Sigmoid colon (tissue), 7 donors: Measurements from ENCODE around the gene GMNC. TPM values are rescaled to one million over a fixed set of nuclear protein-coding genes. Genes with fewer than 3 reads are reported as not detected.

Experiments used
- DNase-seq: peaks from one replicate; pipeline ENCODE4 v3.0.0-alpha.2; 2019
- H3K27ac ChIP-seq, 4 donors: fragments of 200-600 bp; sonication (generic); one replicate each; pipeline ENCODE4 v1.5.1; 2016 to 2019; ENCODE audit warnings: mild to moderate bottlenecking in 1 of 4
- H3K27me3 ChIP-seq, 3 donors: fragments of 200-600 bp; sonication (generic); one replicate each; pipeline ENCODE4 v1.5.1; 2019; ENCODE audit warnings: mild to moderate bottlenecking in 1 of 3
- H3K36me3 ChIP-seq, 4 donors: fragments of 200-600 bp; sonication (generic); one replicate each; pipeline ENCODE4 v1.5.1; 2016 to 2019
- H3K4me1 ChIP-seq, 4 donors: fragments of 200-600 bp; sonication (generic); one replicate each; pipeline ENCODE4 v1.5.1; 2017 to 2019
- H3K4me3 ChIP-seq, 4 donors: fragments of 200-600 bp; sonication (generic); one replicate each; pipeline ENCODE4 v1.5.1; 2017 to 2019; ENCODE audit warnings: mild to moderate bottlenecking in 2 of 4, moderate library complexity in 1 of 4
- H3K9me3 ChIP-seq, 4 donors: fragments of 200-600 bp in 3 of 4; sonication (generic) in 3 of 4; one replicate each; pipeline versions ENCODE4 v1.5.1 to v1.6.1; 2013 to 2019
- EP300 ChIP-seq, 4 donors: sonication (generic); formaldehyde crosslinking; IDR thresholded peaks; one replicate each; pipeline ENCODE4 v1.6.1; 2017; ENCODE audit warnings: antibody characterized with exemption in 4 of 4
- POLR2A ChIP-seq, 2 donors: fragments of 450-650 bp; IDR thresholded peaks; one replicate each; pipeline ENCODE4 v1.6.1; 2016; ENCODE audit warnings: antibody characterized with exemption in 2 of 2, mild to moderate bottlenecking in 2 of 2, moderate library complexity in 2 of 2
- POLR2AphosphoS5 ChIP-seq, 4 donors: sonication (generic); formaldehyde crosslinking; IDR thresholded peaks; one replicate each; pipeline ENCODE4 v1.6.1; 2017; ENCODE audit warnings: antibody characterized with exemption in 4 of 4
- WGBS, 2 donors: extraction: QIAGEN DNeasy Blood & Tissue Kit; methylation state at CpG; one replicate each; pipeline ENCODE4 v1.1.7; 2013; 5-methylcytosine and 5-hydroxymethylcytosine counted together
- intact Hi-C: fragments of 100-400 bp; cut with DNase I; formaldehyde crosslinking; loops from one replicate; pipeline ENCODE4 v1.15.1; 2023
- polyA plus RNA-seq, 3 donors: library from polyadenylated mRNA; stranded (reverse); fragments of 200-250 nt; gene quantifications; one replicate each; pipeline ENCODE4 v1.2.3, GENCODE V29; 2013
- total RNA-seq, 4 donors: library from RNA; depleted of rRNA; stranded (reverse); fragments of >200 nt; gene quantifications; one replicate each; pipeline ENCODE4 v1.1.0, GENCODE V29; 2016
- TF ChIP-seq, protein P1 (sequence below), 4 experiments: fragments of 450-650 bp in 3 of 4; fragments of 200-600 bp in 1 of 4; IDR thresholded peaks; one replicate each; pipeline ENCODE4 v1.5.1; 2016 to 2019; ENCODE audit warnings: antibody characterized with exemption in 4 of 4, mild to moderate bottlenecking in 3 of 4, moderate library complexity in 2 of 4
- donor health status: healthy with polysubstance abuse.
- donor health status: Bipolar disorder and iron deficiency.
- donor health status: healthy.

GMNC gene
- total and polyA plus RNA-seq, 7 donors, result 0.01 TPM; not detected in 6

DNA sequence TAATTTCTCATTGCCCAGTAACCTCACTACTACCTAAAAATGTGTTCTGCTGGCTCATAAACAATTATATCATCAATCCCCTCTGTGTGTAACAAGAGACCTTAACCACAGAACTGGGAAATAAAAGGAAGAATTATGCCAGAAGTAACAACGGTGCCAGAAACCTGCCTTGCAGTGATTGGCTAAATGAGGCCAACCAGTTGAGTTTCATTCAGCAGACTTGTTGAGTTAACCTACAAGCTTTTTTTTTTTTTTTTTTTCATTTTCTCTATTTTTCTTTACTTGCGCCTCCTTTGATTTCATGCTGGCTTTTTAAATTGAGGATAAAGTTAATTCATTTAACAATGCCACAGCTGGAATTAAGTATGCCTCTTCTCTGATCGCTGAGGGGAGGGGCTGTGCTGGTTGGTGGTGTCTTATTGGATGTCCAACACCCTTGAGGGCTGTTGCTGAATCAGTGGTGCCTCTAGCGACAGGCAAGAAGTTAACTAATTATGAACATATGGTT lies 30.0 kb upstream of the GMNC start:
- H3K27ac ChIP-seq, result no peak overlapping the region
- H3K9me3 ChIP-seq, result peaks cover 0 to 8% (median 6%) of the 10 kb centered on the region in 4 donors
- H3K4me1 ChIP-seq, result no peaks in the 10 kb centered on the region
- TF ChIP-seq POLR2A (IDR thresholded peaks at IDR 0.05) (no peak), POLR2AphosphoS5 (IDR thresholded peaks at IDR 0.05) (no peak), EP300 (IDR thresholded peaks at IDR 0.05) (no peak)
- TF ChIP-seq, protein P1, sequence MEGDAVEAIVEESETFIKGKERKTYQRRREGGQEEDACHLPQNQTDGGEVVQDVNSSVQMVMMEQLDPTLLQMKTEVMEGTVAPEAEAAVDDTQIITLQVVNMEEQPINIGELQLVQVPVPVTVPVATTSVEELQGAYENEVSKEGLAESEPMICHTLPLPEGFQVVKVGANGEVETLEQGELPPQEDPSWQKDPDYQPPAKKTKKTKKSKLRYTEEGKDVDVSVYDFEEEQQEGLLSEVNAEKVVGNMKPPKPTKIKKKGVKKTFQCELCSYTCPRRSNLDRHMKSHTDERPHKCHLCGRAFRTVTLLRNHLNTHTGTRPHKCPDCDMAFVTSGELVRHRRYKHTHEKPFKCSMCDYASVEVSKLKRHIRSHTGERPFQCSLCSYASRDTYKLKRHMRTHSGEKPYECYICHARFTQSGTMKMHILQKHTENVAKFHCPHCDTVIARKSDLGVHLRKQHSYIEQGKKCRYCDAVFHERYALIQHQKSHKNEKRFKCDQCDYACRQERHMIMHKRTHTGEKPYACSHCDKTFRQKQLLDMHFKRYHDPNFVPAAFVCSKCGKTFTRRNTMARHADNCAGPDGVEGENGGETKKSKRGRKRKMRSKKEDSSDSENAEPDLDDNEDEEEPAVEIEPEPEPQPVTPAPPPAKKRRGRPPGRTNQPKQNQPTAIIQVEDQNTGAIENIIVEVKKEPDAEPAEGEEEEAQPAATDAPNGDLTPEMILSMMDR (IDR thresholded peaks at IDR 0.05), result no peak
- WGBS, 2 donors, result 80 to 81% methylated on average over 4 of the region's 4 CpGs
- no peak overlapping the region for H3K4me3 ChIP-seq
- no peak for DNase-seq
- H3K27me3 ChIP-seq, result no peaks in the 10 kb centered on the region
- intact Hi-C loops, result no loop called here
- H3K36me3 ChIP-seq, result no peaks in the 10 kb centered on the region

- no peak overlapping the region for H3K4me3 ChIP-seq
- H3K9me3 ChIP-seq, result no peaks in the 10 kb centered on the region
- no peaks in the 10 kb centered on the region for H3K36me3 ChIP-seq
- DNase-seq, result no peak
- H3K27ac ChIP-seq, result no peak overlapping the region
- intact Hi-C loops, result loop anchor here (10.0 kb wide), 1 partner anchor 168 kb away; no protein-coding TSS in a partner anchor
- TF ChIP-seq POLR2A (IDR thresholded peaks at IDR 0.05) (no peak), POLR2AphosphoS5 (IDR thresholded peaks at IDR 0.05) (no peak), EP300 (IDR thresholded peaks at IDR 0.05) (no peak)
- TF ChIP-seq, protein P1 (IDR thresholded peaks at IDR 0.05), result no peak
- no peaks in the 10 kb centered on the region for H3K27me3 ChIP-seq
- H3K4me1 ChIP-seq, result no peaks in the 10 kb centered on the region
- WGBS, 2 donors, result 72 to 76% methylated on average over 5 of the region's 5 CpGs
Observed at GRCh38 chr3:190886945-190887344, 24.5 kb upstream of the GMNC start.

DNA sequence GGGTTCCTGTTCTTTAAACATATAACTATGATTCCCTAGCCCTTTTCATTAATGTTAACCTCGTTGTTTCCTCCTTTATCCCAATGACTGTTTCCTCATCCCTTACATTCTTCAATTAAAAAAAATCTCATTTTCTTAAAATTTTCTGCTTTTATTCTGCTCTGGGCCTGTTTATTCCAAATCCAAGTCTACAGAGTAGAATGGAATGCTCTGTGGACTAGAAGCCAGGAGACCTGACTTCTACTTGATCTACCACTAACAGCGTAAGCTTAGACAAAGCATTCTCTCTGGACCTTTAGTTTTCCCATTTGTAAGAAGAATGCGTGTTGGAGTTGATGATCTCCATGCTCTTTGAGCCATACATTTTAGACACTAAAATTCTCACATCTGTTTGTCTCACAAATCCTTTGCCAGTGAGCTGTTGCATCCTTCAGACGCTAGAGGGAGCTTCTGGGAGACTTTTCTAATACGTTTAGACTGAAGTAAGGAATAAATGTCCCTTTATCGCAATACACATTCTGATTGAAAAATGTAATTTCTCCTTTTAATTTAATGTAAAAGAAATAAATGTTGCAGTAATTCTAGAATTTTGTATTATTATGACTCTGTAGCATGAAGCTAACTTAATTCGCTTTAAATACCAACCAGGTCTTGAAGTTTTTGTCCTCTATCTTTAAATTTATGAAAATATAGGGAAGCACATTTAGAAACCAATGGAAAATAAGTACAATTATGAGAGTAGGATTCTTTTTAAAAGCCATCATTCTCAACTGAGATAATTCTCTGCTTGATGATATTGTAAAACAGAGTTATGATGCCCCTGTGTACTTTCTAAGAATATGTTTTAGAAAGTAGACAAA lies 21.7 kb upstream of the GMNC start:
- intact Hi-C loops, result loop anchor here (10.0 kb wide), 1 partner anchor 171 kb away; no protein-coding TSS in a partner anchor
- TF ChIP-seq POLR2AphosphoS5 (IDR thresholded peaks at IDR 0.05), result no peak
- TF ChIP-seq, protein P1 (IDR thresholded peaks at IDR 0.05), result peak in 3 of 4 experiments; percentile 33 to 85 (median 50)
- no peaks in the 10 kb centered on the region for H3K4me1 ChIP-seq
- DNase-seq, result no peak
- no peak overlapping the region for H3K4me3 ChIP-seq
- no peaks in the 10 kb centered on the region for H3K9me3 ChIP-seq
- no peaks in the 10 kb centered on the region for H3K36me3 ChIP-seq
- 25 to 31% methylated on average over 7 of the region's 7 CpGs for WGBS, 2 donors
- no peak overlapping the region for H3K27ac ChIP-seq
- no peaks in the 10 kb centered on the region for H3K27me3 ChIP-seq

GRCh38 chr3:190883141-190883540 lies 20.6 kb upstream of the GMNC start:
- H3K4me1 ChIP-seq, result no peaks in the 10 kb centered on the region
- H3K4me3 ChIP-seq, result no peak overlapping the region
- no peak for DNase-seq
- intact Hi-C loops, result loop anchor here (10.0 kb wide), 1 partner anchor 172 kb away; no protein-coding TSS in a partner anchor
- H3K27me3 ChIP-seq, result no peaks in the 10 kb centered on the region
- TF ChIP-seq POLR2AphosphoS5 (IDR thresholded peaks at IDR 0.05), result no peak
- no peak for TF ChIP-seq EP300 (IDR thresholded peaks at IDR 0.05)
- TF ChIP-seq, protein P1 (IDR thresholded peaks at IDR 0.05), result no peak
- TF ChIP-seq POLR2A (IDR thresholded peaks at IDR 0.05), result no peak
- H3K9me3 ChIP-seq, result no peaks in the 10 kb centered on the region
- 75 to 83% methylated on average over 3 of the region's 3 CpGs for WGBS, 2 donors
- H3K27ac ChIP-seq, result no peak overlapping the region
- no peaks in the 10 kb centered on the region for H3K36me3 ChIP-seq
